SIG-M5 treated with dmso at 0.1 percent for 504 hours (cell line): Measurements from ENCODE around the gene EVX1.

Experiments used
- DNase-seq: peaks from one replicate; lab custom pipeline; 2025; ENCODE audit not compliant: unreplicated experiment; lab: John Stamatoyannopoulos, UW

EVX1 gene

GRCh38 chr7:27229448-27229847, 13.2 kb upstream of the EVX1 start:
- DNase-seq: no peak

GRCh38 chr7:27235387-27236311, 7.0 kb upstream of the EVX1 start:
- DNase-seq: peak; percentile 27

- peak; percentile 57 for DNase-seq
Measured at GRCh38 chr7:27237735-27238334, 4.8 kb upstream of the EVX1 start.

- no peak for DNase-seq
Measured at GRCh38 chr7:27238979-27239386, 3.6 kb upstream of the EVX1 start.

- DNase-seq: no peak
Measured at GRCh38 chr7:27239387-27240014, 3.1 kb upstream of the EVX1 start.

- no peak for DNase-seq
Measured at GRCh38 chr7:27240015-27240731, 2.4 kb upstream of the EVX1 start.

- no peak for DNase-seq
Measured at GRCh38 chr7:27241189-27242056, 1.2 kb upstream of the EVX1 start.

GRCh38 chr7:27242154-27242553, 448 bp upstream of the EVX1 start:
- no peak for DNase-seq

- no peak for DNase-seq
Measured at GRCh38 chr7:27243340-27244163, 950 bp downstream of the EVX1 start.

GRCh38 chr7:27244488-27245123, 2.0 kb downstream of the EVX1 start:
- DNase-seq: no peak

GRCh38 chr7:27245124-27245797, 2.7 kb downstream of the EVX1 start:
- no peak for DNase-seq

GRCh38 chr7:27245798-27246691, 3.4 kb downstream of the EVX1 start:
- no peak for DNase-seq

GRCh38 chr7:27247000-27247399, 4.4 kb downstream of the EVX1 start:
- DNase-seq: no peak

- no peak for DNase-seq
Measured at GRCh38 chr7:27247452-27248426, 5.1 kb downstream of the EVX1 start.

- no peak for DNase-seq
Measured at GRCh38 chr7:27248427-27248806, 5.8 kb downstream of the EVX1 start.
